A673 (cell line): ENCODE data around the gene ARL9. TPM values are rescaled to one million over a fixed set of nuclear protein-coding genes. Genes with fewer than 3 reads are reported as not detected.

Experiments
- BruUV-seq: library from RNA; stranded (reverse); fragments of 400-500 nt; replicated peaks from 2 replicates; lab custom pipeline; 2021; lab: Mats Ljungman, UMichigan
- CTCF ChIA-PET: fragments of 300-600 bp; sonication (Branson Sonifier 250); formaldehyde crosslinking; loops from one replicate; lab custom pipeline; 2022; ENCODE audit warnings: antibody characterized with exemption; lab: Charles Lee
- POLR2A ChIA-PET: fragments of 300-600 bp; sonication (Branson Sonifier 250); formaldehyde crosslinking; loops from one replicate; lab custom pipeline; 2022; ENCODE audit warnings: antibody characterized with exemption; ENCODE audit not compliant: low non-redundant PET; lab: Charles Lee
- DNase-seq: peaks from one replicate; pipeline ENCODE4 v3.0.0-alpha.2; 2015; ENCODE audit warnings: low spot score
- H3K27ac ChIP-seq: fragments of 200-600 bp; sonication (generic); 2 replicates; pipeline ENCODE4 v1.5.1; 2016; ENCODE audit warnings: mixed run types, low read depth, mild to moderate bottlenecking, mixed read lengths, antibody characterized with exemption, low read length; ENCODE audit not compliant: poor library complexity, severe bottlenecking
- H3K27me3 ChIP-seq: fragments of 200-600 bp; sonication (generic); replicated peaks from 2 replicates; pipeline ENCODE4 v1.6.1; 2017; ENCODE audit warnings: mixed run types, low read depth, mild to moderate bottlenecking, mixed read lengths, antibody characterized with exemption, low read length; ENCODE audit not compliant: insufficient read depth, poor library complexity
- H3K36me3 ChIP-seq: fragments of 200-600 bp; sonication (generic); 2 replicates; pipeline ENCODE4 v1.6.1; 2016; ENCODE audit warnings: mixed run types, mild to moderate bottlenecking, mixed read lengths, antibody characterized with exemption, low read length; ENCODE audit not compliant: insufficient read depth, poor library complexity, severe bottlenecking
- H3K4me1 ChIP-seq: fragments of 200-600 bp; sonication (generic); 2 replicates; pipeline ENCODE4 v1.6.1; 2017; ENCODE audit warnings: mixed run types, mild to moderate bottlenecking, mixed read lengths, antibody characterized with exemption, low read length; ENCODE audit not compliant: insufficient read depth, poor library complexity, severe bottlenecking
- H3K4me3 ChIP-seq: fragments of 200-600 bp; sonication (generic); 2 replicates; pipeline ENCODE4 v1.5.1; 2016; ENCODE audit warnings: low read depth, mixed run types, mild to moderate bottlenecking, mixed read lengths, low read length; ENCODE audit not compliant: poor library complexity, severe bottlenecking
- H3K9me3 ChIP-seq: fragments of 200-600 bp; sonication (generic); 2 replicates; pipeline ENCODE4 v1.6.1; 2016; ENCODE audit warnings: mixed run types, low read depth, mild to moderate bottlenecking, mixed read lengths, antibody characterized with exemption, low read length; ENCODE audit not compliant: poor library complexity, severe bottlenecking
- EZH2 ChIP-seq: fragments of 200-600 bp; sonication (generic); IDR thresholded peaks from 2 replicates; pipeline ENCODE4 v1.6.1; 2017; ENCODE audit warnings: borderline replicate concordance, low read depth, mild to moderate bottlenecking, mixed read lengths, antibody characterized with exemption, low read length; ENCODE audit not compliant: poor library complexity, severe bottlenecking
- intact Hi-C: fragments of 100-400 bp; cut with micrococcal nuclease; formaldehyde crosslinking; loops from one replicate; pipeline ENCODE4 v1.10.0; 2022; ENCODE audit not compliant: unreplicated experiment
- total RNA-seq: library from RNA; stranded (reverse); gene quantifications from 2 replicates; pipeline ENCODE4 v1.2.3, GENCODE V29; 2021
- TF ChIP-seq, protein P1 (sequence below): fragments of 300-800, 200-600 bp; sonication (generic); conservative IDR thresholded peaks from 2 replicates; pipeline ENCODE4 v1.5.1; 2017; ENCODE audit warnings: low read depth, mild to moderate bottlenecking, antibody characterized with exemption, low read length, moderate library complexity, mixed read lengths

The ARL9 gene
- total RNA-seq, 1 experiment from 2014 or later: 0.24 TPM

- H3K36me3 ChIP-seq: peaks cover 14% of the 10 kb centered on the region
- H3K27me3 ChIP-seq: no peaks in the 10 kb centered on the region
- H3K4me1 ChIP-seq: no peaks in the 10 kb centered on the region
- no peak for DNase-seq
- ChIA-PET CTCF (no interaction called here), POLR2A (no interaction called here)
- no peak overlapping the region for H3K27ac ChIP-seq
- H3K9me3 ChIP-seq: no peaks in the 10 kb centered on the region
- intact Hi-C loops: no loop called here
- no TSS peak for BruUV-seq
- TF ChIP-seq EZH2: no peak
- TF ChIP-seq, protein P1, sequence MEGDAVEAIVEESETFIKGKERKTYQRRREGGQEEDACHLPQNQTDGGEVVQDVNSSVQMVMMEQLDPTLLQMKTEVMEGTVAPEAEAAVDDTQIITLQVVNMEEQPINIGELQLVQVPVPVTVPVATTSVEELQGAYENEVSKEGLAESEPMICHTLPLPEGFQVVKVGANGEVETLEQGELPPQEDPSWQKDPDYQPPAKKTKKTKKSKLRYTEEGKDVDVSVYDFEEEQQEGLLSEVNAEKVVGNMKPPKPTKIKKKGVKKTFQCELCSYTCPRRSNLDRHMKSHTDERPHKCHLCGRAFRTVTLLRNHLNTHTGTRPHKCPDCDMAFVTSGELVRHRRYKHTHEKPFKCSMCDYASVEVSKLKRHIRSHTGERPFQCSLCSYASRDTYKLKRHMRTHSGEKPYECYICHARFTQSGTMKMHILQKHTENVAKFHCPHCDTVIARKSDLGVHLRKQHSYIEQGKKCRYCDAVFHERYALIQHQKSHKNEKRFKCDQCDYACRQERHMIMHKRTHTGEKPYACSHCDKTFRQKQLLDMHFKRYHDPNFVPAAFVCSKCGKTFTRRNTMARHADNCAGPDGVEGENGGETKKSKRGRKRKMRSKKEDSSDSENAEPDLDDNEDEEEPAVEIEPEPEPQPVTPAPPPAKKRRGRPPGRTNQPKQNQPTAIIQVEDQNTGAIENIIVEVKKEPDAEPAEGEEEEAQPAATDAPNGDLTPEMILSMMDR: no peak
- H3K4me3 ChIP-seq: no peak overlapping the region
Measured at GRCh38 chr4:56480691-56481090, 24.9 kb upstream of the ARL9 start.

DNA sequence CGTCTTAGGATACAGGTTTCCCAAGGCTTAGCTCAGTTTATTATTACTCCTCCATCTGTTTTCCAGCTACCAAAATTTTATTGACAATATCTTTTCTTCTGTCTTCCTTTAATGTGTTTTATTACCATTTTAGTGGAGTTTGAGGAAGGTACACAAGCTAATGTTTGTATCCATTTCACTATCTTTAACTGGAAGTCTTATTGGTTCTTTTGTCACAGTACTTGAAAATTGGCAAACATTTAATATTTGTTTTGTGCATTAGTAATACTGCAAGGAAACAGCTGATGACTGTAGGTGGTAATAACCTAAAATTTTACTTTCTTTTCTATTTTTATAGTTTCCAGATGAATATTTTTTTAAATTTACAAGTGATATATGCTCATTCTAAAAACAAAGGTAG is 9.3 kb upstream of the ARL9 start:
- Histone ChIP-seq H3K4me3 (no peak overlapping the region), H3K27ac (no peak overlapping the region), H3K36me3 (peaks cover 7% of the 10 kb centered on the region), H3K27me3 (no peaks in the 10 kb centered on the region), H3K4me1 (no peaks in the 10 kb centered on the region), H3K9me3 (no peaks in the 10 kb centered on the region)
- DNase-seq: no peak
- intact Hi-C loops: no loop called here
- POLR2A ChIA-PET: no interaction called here
- BruUV-seq: no TSS peak
- TF ChIP-seq EZH2: no peak
- TF ChIP-seq, protein P1: no peak
- CTCF ChIA-PET: no interaction called here

GRCh38 chr4:56511098-56511497 is 5.5 kb downstream of the ARL9 start:
- ChIA-PET POLR2A (no interaction called here), CTCF (no interaction called here)
- no peak for DNase-seq
- H3K9me3 ChIP-seq: no peaks in the 10 kb centered on the region
- H3K4me1 ChIP-seq: no peaks in the 10 kb centered on the region
- H3K36me3 ChIP-seq: no peaks in the 10 kb centered on the region
- H3K4me3 ChIP-seq: no peak overlapping the region
- no peaks in the 10 kb centered on the region for H3K27me3 ChIP-seq
- no peak overlapping the region for H3K27ac ChIP-seq
- TF ChIP-seq, protein P1: no peak
- TF ChIP-seq EZH2: no peak
- BruUV-seq: no TSS peak
- intact Hi-C loops: no loop called here
